ENCODE data around the gene INVS. TPM values are rescaled to one million over a fixed set of nuclear protein-coding genes. Genes with fewer than 3 reads are reported as not detected.

Gene INVS
- total and polyA plus RNA-seq, 2 experiments from 2014 or later = 4.1 to 8.7 TPM

DNA sequence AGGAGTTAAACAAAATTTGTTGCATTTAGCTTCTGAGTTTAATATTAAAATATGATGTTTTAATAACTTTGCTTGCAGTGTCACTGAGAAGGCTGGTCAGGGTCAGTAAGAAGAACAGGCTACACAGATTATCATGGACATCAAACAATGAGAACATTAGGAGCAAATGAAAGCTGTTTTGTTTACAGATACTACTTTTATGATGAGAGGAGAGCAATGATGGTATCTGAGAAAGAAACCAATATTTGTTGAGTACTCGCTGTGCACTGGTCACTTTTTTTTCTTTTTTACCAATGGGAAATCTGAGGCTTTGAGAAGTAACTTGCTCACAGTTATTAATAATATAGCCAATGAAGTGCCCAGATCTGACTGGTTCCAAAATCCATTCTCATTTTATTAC is 109.6 kb downstream of the INVS start:
- TF ChIP-seq ZNF462 (CRISPR knock-in tag; IDR thresholded peaks at IDR 0.05) (no peak), ZNF331 (CRISPR knock-in tag; IDR thresholded peaks at IDR 0.05; ENCODE audit: low read depth) (no peak), JUNB (IDR thresholded peaks at IDR 0.05; ENCODE audit: unreplicated experiment) (no peak), STAT1 (IDR thresholded peaks at IDR 0.05; ENCODE audit: unreplicated experiment) (no peak), POLR2AphosphoS5 (IDR thresholded peaks at IDR 0.05; ENCODE audit: low read depth) (no peak), EZH2 (IDR thresholded peaks at IDR 0.05; ENCODE audit: low read depth, unreplicated experiment) (no peak), ZNF114 (CRISPR knock-in tag; IDR thresholded peaks at IDR 0.05) (no peak), CTCF (conservative IDR thresholded peaks at IDR 0.05; ENCODE audit: low read depth in 2 of 2) (no peak), ETS1 (IDR thresholded peaks at IDR 0.05) (no peak), CREB1 (CRISPR knock-in tag; IDR thresholded peaks at IDR 0.05; ENCODE audit: low read depth) (no peak), NANOG (IDR thresholded peaks at IDR 0.05; ENCODE audit: borderline replicate concordance) (no peak), EZH2phosphoT487 (IDR thresholded peaks at IDR 0.05; ENCODE audit: unreplicated experiment) (no peak)
- TF ChIP-seq, protein P1, sequence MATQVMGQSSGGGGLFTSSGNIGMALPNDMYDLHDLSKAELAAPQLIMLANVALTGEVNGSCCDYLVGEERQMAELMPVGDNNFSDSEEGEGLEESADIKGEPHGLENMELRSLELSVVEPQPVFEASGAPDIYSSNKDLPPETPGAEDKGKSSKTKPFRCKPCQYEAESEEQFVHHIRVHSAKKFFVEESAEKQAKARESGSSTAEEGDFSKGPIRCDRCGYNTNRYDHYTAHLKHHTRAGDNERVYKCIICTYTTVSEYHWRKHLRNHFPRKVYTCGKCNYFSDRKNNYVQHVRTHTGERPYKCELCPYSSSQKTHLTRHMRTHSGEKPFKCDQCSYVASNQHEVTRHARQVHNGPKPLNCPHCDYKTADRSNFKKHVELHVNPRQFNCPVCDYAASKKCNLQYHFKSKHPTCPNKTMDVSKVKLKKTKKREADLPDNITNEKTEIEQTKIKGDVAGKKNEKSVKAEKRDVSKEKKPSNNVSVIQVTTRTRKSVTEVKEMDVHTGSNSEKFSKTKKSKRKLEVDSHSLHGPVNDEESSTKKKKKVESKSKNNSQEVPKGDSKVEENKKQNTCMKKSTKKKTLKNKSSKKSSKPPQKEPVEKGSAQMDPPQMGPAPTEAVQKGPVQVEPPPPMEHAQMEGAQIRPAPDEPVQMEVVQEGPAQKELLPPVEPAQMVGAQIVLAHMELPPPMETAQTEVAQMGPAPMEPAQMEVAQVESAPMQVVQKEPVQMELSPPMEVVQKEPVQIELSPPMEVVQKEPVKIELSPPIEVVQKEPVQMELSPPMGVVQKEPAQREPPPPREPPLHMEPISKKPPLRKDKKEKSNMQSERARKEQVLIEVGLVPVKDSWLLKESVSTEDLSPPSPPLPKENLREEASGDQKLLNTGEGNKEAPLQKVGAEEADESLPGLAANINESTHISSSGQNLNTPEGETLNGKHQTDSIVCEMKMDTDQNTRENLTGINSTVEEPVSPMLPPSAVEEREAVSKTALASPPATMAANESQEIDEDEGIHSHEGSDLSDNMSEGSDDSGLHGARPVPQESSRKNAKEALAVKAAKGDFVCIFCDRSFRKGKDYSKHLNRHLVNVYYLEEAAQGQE (IDR thresholded peaks at IDR 0.05; ENCODE audit: unreplicated experiment) = no peak
- H3K4me1 ChIP-seq (ENCODE audit: insufficient read depth) = no peaks in the 10 kb centered on the region
- no peaks in the 10 kb centered on the region for H3F3A ChIP-seq (replicated peaks; ENCODE audit: low read depth)
- H3K79me2 ChIP-seq (replicated peaks; ENCODE audit: insufficient read depth) = no peaks in the 10 kb centered on the region
- H4K20me1 ChIP-seq (replicated peaks; ENCODE audit: insufficient read depth) = no peaks in the 10 kb centered on the region
- H3K4me3 Mint-ChIP-seq = no peak overlapping the region
- no peaks in the 10 kb centered on the region for H3K27me3 Mint-ChIP-seq (ENCODE audit: insufficient read depth, low read depth, poor library complexity)
- no peak overlapping the region for H3K27ac Mint-ChIP-seq
- no peak for DNase-seq (ENCODE audit: low spot score)
- H3K36me3 ChIP-seq (ENCODE audit: insufficient read depth) = no peaks in the 10 kb centered on the region
- no peak overlapping the region for H3K27ac ChIP-seq (ENCODE audit: low read depth)
- H2AFZ ChIP-seq = no peak overlapping the region
- H3K9me3 Mint-ChIP-seq = no peaks in the 10 kb centered on the region
- no peak for ATAC-seq
- H3K36me3 Mint-ChIP-seq (ENCODE audit: low read depth) = no peaks in the 10 kb centered on the region
- peaks cover 23% of the 10 kb centered on the region; the same call in 2 of the 3 replicates for H3K4me1 Mint-ChIP-seq
- no peaks in the 10 kb centered on the region for H3K9me2 ChIP-seq (ENCODE audit: insufficient read depth)
- no peaks in the 10 kb centered on the region for H3K27me3 ChIP-seq (ENCODE audit: insufficient read depth)
- no peak overlapping the region for H3K4me2 ChIP-seq
- no peak overlapping the region for H3K4me3 ChIP-seq

Measured in GM23338 (cell line).